DND-41 (cell line): ENCODE measurements around the gene IGSF21.

Source experiments
- EZH2 ChIP-seq: IDR thresholded peaks from 3 replicates; pipeline ENCODE4 v1.6.1; 2012; ENCODE audit warnings: borderline replicate concordance, low read depth, mild to moderate bottlenecking, moderate library complexity, low read length, inconsistent platforms; ENCODE audit not compliant: severe bottlenecking
- TF ChIP-seq, protein P1 (sequence below): IDR thresholded peaks from 2 replicates; pipeline ENCODE4 v1.5.1; 2012; ENCODE audit warnings: borderline replicate concordance, low read length, moderate library complexity, mild to moderate bottlenecking; ENCODE audit not compliant: poor library complexity, severe bottlenecking; ENCODE audit errors: extremely low read depth

DNA sequence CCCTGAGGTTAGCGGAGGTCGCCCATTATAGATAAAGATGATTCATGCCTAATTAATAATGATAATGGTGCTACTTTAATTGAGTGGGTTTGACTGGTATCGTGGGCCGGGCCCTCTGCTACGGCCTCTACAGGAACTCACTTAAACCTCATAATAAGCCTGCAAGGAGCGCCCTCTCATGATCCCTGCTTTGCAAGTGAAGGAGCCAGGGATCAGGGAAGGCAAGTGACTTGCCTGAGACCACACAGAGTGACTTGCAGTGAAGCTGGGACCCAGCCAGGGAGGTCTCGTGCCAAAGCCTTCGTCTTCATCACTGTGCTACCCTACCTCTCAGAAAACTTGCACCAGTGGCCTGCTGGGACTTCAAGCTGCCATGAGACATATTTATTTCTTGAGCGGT, 206.8 kb downstream of the IGSF21 start:
- TF ChIP-seq, protein P1, sequence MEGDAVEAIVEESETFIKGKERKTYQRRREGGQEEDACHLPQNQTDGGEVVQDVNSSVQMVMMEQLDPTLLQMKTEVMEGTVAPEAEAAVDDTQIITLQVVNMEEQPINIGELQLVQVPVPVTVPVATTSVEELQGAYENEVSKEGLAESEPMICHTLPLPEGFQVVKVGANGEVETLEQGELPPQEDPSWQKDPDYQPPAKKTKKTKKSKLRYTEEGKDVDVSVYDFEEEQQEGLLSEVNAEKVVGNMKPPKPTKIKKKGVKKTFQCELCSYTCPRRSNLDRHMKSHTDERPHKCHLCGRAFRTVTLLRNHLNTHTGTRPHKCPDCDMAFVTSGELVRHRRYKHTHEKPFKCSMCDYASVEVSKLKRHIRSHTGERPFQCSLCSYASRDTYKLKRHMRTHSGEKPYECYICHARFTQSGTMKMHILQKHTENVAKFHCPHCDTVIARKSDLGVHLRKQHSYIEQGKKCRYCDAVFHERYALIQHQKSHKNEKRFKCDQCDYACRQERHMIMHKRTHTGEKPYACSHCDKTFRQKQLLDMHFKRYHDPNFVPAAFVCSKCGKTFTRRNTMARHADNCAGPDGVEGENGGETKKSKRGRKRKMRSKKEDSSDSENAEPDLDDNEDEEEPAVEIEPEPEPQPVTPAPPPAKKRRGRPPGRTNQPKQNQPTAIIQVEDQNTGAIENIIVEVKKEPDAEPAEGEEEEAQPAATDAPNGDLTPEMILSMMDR = no peak
- no peak for TF ChIP-seq EZH2
